Stimulated activated CD8-positive, alpha-beta memory T cell treated with anti-CD3 and anti-CD28 coated beads, Interleukin-7, amount 100 ng/mL, for 24 hours (primary cell): ENCODE measurements around the gene MYO1H.
"Not testable (repeated sequence)": the region's sequence is repeated elsewhere in the genome, so short reads cannot be mapped to it uniquely, and the experiment has no call there.

Experiments
- DNase-seq: peaks from one replicate; pipeline ENCODE4 v3.0.0-alpha.2; 2020; ENCODE audit warnings: low read depth

The MYO1H gene

GRCh38 chr12:109343677-109344076 is 4.0 kb upstream of the MYO1H start:
- no peak for DNase-seq

GRCh38 chr12:109345428-109345827 is 2.3 kb upstream of the MYO1H start:
- no peak for DNase-seq

GRCh38 chr12:109346920-109347319 is 780 bp upstream of the MYO1H start:
- DNase-seq = no peak

GRCh38 chr12:109352184-109352583 is 4.5 kb downstream of the MYO1H start:
- no peak for DNase-seq

- DNase-seq = no peak
These were observed 8.9 kb downstream of the MYO1H start for GRCh38 chr12:109356577-109356976.

GRCh38 chr12:109357032-109357431 is 9.3 kb downstream of the MYO1H start:
- no peak for DNase-seq

GRCh38 chr12:109358154-109358869 is 10.6 kb downstream of the MYO1H start:
- no peak for DNase-seq

GRCh38 chr12:109359131-109359690 is 11.5 kb downstream of the MYO1H start:
- DNase-seq = no peak

GRCh38 chr12:109369831-109370230 is 22.1 kb downstream of the MYO1H start:
- DNase-seq = no peak

GRCh38 chr12:109377139-109377685 is 29.5 kb downstream of the MYO1H start:
- DNase-seq = no peak

- no peak for DNase-seq
These were observed 30.9 kb downstream of the MYO1H start for GRCh38 chr12:109378569-109378968.

- DNase-seq = no peak
These were observed 34.3 kb downstream of the MYO1H start for GRCh38 chr12:109382031-109382430.

- no peak for DNase-seq
These were observed 35.5 kb downstream of the MYO1H start for GRCh38 chr12:109383240-109383639.

GRCh38 chr12:109385339-109386058 is 37.8 kb downstream of the MYO1H start:
- DNase-seq = no peak

GRCh38 chr12:109386059-109386433 is 38.3 kb downstream of the MYO1H start:
- DNase-seq = no peak

- DNase-seq = no peak
These were observed 39.9 kb downstream of the MYO1H start for GRCh38 chr12:109387425-109388166.

GRCh38 chr12:109388167-109388563 is 40.5 kb downstream of the MYO1H start:
- DNase-seq = no peak

- no peak for DNase-seq
These were observed 41.4 kb downstream of the MYO1H start for GRCh38 chr12:109389146-109389545.

GRCh38 chr12:109393437-109394345 is 46.0 kb downstream of the MYO1H start:
- DNase-seq = no peak

GRCh38 chr12:109394891-109395290 is 47.2 kb downstream of the MYO1H start:
- DNase-seq = no peak

GRCh38 chr12:109404841-109405240 is 57.1 kb downstream of the MYO1H start:
- DNase-seq = not testable (repeated sequence)
